Pons (tissue), 1 donor: Measurements from ENCODE around the gene SOX5.

Experiments used
- DNase-seq: peaks from one replicate; pipeline ENCODE4 v3.0.0-alpha.2; 2016; ENCODE audit warnings: low spot score

Gene SOX5

DNA sequence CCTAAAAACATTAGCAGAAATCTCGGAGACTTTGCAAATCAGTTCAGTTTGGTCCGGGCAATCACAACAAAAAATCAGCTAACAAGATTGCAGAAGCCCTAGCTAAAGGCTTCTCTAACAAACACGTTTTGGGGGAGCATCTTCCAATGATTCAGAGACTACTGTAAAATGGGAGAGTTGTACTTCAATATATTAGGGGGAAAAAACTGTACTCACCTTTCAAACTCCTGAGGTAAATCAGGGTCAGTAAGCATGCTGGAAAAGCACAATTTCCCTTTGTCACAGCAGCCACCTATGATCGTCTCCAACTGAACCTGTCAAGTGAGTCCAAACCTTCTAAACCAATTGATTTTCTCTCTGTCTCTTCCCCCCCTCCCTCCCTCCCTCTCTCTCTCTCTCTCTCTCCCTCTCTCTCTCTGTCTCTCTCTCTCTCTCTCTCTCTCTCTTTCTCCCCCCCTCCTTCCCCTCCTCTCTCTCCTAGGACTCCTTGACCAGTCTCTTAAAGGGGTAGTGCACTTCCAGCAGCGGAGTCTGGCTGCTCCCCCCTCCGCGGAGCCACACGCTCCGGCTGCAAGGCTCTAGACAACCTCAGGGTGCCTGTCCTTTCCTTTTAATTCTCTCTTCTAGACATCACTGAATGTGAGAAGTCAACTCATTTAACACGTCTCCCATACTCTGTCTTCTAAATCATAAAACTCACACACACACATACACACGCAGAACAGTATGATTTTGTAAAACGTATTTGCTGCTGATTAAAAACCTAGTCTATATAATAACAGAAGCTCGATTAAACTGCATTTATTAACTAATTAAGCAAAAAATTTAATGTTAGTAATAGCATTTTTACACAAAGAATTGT is at the start of gene SOX5:
Gene SOX5 (minus strand): TSS at position 323 of the 862 bp plus-strand sequence. CDS start 69 bp downstream, at position 254.
- peak; percentile 64 for DNase-seq

DNA sequence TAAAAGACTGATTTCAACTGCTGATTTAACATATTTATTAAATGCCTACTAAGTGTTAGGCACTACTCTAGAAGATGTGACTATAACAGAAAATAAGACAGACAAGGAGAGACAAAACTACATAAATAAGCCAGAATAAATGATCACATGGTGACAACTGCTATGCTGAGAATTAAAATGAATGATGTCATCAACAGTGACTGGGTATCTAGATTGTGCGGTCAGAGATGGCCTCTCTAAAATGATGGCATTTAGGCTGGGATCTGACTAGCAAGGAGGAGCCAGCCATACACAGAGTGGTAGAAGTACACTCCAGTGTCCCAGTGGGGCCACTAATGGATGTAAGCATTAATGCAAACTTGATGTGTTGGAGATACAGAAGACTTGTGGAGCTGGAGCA is 37.6 kb upstream of the SOX5 start:
- DNase-seq: no peak

DNA sequence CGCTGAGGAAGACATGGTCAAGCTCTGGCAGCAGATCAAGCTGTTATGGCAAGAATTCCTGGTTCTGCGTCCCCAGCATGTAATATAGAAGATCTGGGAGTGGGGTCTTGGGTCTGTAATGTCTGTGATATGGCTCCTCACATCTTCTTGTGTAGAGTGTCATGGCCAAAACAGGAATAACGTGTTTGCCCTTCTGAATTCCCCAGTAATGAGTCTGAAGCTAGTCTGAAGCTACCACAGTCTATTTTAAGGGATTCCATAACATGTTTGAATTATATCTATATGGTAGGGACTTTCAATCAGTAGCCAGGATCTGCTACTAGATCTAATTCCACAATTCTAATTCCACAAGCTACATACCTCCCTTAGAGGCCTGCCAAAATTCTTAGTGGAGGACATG is 31.4 kb upstream of the SOX5 start:
- DNase-seq: no peak

DNA sequence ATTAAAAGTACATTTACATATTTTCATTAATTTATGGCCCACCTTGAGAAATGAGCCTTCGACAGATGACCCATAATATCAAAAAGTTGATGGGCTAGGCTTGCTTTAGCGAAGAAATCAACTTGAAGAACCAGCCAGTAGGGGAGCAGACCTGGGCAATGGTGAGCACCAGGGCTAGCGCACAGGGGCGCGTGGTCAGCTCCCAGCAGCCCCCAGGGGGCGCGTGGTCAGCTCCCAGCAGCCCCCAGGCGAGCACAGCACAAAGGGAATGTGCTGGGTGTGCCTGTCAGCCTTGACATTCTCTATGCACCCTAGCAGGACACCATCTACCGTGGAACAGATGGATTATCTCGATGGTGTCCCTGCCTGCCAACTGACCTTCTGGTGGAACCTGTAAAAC is 15.3 kb upstream of the SOX5 start:
- DNase-seq: no peak

DNA sequence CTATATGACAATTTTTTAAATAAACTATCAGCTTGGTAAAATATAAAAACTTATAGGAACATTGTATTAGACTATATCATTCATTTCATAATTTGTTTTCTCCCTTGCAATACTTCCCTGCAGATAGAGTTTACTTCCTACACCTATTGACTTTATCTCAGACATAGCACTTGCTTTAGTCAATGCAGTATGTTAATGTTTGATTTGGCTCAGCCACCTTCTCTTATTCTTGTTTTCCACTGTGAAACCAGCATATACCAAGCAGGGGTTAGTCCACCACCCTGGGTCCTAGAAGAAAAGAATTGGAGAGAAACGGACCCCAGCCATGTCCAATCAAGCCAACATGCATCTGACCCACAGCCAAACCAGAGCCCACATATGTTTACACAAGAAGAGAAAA is 10.4 kb upstream of the SOX5 start:
- DNase-seq: no peak

DNA sequence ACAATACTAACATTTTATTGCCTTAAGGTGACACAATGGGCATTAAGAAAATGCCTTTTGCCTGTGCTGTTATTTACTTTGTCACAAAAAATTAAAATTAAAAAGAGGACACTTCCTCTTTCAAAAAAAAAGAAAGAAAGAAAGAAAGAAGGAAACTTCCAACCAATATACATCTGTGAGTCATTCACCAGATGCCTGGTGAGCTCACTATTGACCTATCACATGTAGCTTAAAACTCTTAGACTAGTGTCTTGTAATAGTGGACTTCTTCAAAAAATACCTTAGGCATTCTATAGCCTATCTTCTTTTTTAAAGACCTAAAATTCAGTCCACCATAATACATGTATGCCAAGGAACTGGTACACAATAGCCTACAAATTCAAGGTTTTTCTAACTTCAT is 4.9 kb upstream of the SOX5 start:
- DNase-seq: no peak

DNA sequence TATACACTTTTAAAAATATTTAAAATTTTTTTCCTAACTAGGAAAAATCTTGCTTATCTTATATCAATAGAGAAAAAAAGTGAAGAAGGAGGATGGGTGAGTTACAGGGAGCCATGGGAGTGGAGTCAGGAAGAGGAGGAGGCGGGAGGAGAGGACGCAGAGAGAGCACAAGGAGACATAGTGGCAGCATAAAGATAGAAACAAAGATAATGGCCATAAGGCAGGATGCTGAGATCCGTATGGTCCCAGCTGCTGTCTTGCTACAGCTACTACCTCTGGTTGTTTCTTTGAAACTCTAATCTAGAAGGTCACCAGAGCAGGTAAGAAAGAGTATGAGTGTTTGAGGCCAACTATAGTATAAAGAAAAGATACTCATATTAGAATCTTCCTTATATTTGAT is 2.6 kb upstream of the SOX5 start:
- no peak for DNase-seq

DNA sequence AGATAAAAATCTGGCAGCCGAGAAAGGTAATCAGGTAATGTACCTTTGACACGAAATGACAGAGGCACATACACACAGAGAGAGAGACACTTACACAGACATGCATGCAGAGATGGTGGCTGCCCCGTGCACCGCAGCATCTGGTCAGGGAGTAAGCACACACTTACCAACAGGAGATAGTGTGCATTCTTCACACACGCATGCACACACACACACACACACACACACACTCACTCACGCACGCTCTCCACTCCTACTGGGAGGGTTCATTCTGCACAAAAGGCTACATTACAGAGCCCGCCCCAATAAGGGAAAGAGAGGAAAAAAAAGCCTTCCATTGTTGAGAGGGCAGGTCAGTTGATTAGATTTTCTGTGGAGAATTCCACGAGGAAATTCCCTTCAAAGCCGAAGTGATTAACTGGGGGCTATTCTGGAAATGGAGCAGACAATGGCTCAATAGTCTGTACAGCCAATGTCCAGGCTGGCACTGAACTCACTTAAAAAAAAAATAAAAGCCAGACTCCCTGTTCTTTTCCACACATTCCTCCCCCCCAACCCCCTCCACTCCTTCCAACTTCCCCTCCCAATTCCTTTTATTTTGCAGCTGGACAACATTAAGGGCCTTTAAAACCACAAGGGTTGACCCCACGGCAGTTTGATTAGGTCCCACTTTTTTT is 1.4 kb upstream of the SOX5 start:
- peak; percentile 35 for DNase-seq

DNA sequence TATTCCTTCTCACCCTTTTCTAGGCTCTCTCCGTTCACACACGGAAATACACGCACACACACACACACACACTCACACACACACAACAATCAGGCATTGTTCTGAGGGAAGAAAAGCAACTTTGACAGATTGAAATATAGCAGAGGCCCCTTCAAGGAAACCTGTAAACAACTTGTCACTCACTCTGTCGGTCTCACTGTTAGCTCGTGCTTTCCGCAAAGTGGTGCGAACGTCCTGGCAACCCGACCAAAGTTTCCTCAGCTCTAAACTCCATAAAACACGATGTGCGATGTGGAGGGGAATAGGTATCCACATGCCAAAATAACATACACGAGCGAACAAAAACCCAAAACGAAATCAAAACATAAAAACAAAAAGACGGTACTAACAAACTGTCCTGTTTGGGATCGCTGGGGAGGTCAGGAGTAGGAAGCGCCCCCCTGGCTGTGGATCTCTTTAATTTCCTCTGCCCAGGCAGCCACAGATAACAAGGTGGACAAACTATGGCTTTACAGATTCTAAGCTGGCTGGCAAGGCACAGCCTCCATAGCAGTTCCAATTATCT is 822 bp upstream of the SOX5 start:
- peak; percentile 30 for DNase-seq

DNA sequence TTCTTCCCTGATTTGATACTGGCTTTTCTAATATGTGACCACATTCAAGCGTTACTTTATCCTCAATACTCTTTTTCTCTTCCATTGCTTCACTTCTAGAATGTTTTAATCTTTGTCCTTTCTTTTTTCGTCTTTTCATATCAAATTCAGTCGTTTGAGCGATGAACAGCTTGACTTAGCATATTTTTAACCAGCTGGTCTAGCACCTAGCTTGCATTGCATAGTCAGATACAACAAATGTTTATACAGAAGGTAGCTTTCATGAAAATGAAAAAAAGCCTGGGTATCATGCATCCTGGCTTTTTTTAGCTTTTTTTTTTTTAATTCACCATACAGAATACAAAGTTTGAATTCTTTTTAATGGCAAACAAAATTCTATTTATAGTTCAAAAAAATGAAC is 1.2 kb downstream of the SOX5 start:
- DNase-seq: no peak

DNA sequence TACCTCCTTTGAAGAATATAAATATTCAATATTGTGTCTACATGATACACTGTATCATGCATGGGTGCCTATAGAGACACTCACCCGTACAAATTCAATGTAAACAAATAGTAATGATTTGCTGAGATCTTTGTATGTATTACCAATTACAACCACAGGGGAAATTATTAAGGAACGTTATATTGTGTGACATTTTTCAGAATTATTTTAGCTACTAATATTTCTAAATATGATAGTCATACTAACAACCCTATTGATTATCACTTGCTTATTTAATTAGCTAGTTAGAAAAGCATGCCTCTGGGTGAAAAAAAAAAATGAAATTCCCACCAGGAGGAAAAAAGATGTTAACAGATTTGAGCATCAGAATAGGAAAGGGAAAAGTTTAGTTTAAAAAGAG is 2.1 kb downstream of the SOX5 start:
- no peak for DNase-seq

DNA sequence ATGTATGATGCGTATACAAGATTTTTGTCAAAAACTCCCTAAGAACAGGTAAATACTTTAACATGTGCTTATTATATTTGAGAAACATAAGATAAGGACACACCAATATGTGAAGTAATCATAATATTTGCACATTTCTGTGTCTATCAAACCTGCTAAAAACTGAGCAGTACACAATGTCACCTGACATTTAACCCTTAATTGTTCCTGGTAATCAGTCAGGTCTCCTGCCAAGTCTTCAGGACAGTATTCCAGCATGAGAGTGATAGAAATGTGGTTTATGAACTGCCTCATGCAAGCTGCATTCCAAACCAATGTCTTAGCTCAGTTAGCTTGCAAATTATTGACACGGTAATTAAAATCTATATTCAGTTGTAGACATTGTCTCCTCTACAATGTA is 4.2 kb downstream of the SOX5 start:
- DNase-seq: no peak

DNA sequence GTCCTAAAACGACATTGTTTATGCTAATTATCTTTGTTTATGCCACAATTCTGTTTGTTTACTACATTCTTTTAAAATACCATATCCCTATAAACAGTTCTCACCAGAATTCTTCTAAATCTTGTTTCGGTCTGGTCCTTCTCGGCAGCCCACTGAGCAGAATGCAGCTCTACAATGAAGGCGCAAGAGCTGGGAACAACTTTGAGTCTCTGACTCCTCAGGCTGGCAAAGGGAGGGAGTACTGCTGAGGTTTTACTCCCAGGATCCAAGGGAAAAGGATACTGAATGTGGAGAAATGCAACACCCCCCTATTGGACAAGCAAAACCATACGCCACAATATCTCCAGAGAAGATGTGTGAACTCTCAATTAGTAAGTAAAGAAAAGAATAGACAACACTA is 5.4 kb downstream of the SOX5 start:
- no peak for DNase-seq

DNA sequence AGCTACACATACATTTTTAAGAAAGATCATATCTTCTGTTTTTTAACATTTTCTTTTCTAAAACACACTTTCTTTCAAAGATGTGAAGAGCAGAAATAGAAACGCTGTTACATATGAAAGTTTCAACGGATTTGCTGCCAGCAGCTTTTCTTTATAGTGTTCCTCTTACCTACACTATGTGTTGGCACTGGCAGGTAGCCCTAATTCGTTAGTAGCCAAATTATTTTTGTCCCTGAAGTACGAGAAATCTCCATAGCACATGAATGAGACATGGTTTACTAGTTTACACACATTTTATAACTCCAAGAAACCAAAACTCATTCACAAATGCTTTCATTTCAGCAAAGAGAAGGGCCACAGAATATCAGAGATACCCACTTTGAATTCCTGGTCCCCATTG is 6.6 kb downstream of the SOX5 start:
- DNase-seq: no peak

DNA sequence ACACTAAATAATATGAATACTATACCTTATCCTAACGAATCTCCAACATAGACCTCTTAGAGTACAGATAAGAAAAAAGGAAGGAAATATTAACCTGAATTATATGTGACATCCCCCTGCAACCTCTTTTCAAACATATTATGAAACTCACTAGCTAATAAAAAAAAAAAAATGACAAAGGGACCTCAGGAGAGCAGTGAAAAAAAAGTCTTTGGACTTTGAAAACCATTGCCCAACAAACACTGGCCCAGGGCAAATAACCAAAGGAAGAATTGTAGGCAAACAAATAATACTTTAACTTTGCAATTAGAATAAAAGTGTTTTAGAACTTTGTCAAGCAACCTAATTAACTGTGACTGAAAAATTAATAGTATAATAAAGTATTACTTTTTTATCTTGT is 7.7 kb downstream of the SOX5 start:
- no peak for DNase-seq

DNA sequence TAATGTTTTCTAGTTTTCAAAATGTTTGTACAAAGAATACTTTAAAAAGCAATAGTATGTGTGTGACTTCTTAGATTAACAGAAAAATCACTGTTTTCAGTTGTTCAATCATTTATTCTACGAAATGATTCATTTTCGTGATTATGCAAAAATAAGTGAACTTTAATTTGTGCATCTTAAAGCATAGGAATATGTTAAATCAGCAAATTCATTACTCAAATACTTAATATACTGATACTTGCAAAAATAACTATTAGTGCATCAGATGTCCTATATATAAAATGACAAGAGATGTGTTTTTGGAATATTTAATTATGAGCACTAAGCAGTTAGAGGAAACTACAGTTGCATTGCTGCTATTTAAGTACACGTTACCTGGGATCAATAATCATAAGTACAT is 11.0 kb downstream of the SOX5 start:
- DNase-seq: no peak

DNA sequence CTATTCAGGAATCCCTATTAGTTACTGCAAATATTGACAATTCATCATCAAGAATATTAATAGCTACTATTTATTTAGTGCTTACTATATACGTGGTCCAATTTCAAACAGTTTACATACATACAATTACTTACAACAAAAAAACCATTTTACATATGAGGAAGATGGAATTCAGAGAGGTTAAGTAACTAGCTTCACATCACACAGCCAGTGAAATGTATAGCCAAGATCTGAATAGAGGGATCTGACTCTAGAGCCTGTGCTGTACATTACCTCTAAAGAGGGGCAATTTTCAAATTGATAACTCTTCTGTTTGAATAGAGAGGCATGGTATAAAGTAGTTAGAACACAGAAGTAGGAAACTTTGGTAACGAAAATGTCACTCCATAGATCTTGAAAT is 18.3 kb downstream of the SOX5 start:
- DNase-seq: no peak

DNA sequence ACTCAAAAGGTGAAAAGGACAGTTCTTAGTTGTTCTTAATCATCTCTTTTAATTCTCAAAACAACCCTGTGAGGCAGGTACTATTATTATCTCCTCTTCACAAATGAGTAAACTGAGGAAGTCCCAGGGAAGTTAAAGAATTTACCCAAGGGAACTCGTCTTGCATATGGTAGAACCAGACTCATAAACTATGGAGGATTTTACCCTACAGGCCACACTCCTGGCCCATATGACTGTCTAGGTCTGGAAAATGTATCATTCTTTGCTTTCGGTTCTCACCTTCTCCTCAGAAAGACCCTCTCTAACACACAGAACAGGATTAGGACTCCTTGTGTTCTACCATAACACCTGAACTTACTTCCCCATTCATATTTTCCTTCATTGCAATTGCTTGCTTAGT is 18.9 kb downstream of the SOX5 start:
- no peak for DNase-seq

DNA sequence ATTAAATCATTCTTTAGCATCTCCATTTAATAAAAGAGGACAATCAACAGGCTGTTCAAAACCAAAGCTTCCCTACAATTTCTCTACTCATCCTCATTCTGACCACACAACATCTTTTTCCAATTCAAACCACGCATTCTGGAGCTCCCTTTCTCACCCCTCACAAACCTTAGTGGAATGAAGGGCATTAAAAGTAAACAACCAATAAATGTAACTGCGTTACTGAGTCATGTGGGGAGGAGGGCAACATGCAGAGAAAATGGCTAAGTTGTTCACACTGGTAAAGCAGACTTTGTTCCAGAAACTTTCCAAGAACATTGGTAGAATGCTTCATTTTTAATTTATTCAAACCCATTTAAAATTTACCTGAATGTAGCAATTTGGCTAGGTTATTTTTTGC is 19.6 kb downstream of the SOX5 start:
- no peak for DNase-seq

DNA sequence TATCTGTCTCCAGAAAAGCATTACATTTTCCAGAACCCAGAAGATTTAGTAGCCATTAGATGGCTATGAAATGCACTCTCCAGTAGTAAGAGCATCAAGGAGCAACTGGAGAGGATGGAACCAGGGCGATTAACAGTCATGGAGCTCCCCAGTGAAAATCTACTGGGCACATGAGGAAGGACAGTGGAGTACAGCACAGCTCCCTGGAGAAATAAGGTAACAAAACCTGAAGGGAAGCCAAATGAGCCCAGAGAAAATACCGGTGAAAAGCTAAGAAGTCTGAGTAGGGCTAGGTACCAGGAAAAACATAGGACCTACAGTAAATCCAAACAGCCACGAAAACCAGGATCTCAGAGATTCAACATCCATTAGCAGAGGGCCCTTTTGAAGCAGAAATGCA is 21.6 kb downstream of the SOX5 start:
- DNase-seq: no peak

DNA sequence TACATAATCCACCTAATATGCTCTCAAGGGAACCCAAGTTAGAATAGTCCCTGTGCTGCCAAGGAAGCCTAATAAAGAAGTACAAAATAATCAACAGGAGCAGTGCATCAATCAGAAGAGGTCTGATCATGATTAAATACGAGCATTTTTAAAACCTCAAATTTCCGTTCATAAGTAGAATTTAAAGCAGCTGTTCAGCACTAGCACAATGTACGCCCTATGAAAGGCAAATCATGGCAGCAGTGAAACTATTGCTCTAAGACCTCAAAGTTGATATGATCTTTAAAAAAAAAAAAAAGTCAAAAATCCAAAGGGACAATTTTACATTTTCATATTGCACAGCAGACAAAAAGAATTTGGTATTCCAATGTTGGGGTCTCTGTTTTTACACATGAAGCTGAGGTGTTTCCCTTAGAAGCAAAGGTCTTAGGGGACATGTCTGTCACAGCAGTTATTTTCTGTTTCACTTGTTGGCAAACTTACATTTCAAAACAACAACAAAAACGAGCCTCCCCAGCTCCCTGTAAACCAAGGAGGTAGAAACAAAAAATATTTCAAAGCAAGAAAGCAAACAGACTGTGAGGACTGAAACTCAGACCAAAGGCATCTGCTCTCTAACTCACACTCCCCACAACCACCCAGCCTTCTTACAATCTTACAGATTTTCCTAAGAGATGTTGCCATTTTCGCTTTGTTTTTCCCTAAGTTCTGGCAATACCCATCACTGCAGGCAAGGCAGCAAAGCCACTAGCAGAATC is 28.2 kb downstream of the SOX5 start:
- DNase-seq: no peak

DNA sequence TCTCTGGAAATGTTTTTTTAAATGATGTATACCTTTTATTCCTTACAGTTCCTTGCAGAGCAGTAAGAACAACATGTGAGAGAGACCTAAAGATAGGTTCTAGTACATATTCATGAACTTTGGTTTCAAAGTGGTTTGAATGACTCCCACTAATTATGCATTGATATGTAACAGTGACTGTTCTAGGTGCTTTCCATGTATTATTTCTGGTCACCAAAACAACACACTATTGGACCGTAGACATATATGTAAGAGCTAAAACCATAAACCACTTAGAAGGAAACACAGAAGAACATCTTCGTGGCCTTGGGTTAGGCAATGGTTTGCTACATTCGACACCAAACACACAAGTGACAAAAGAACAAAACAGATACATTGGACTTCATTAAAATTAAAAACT is 37.9 kb downstream of the SOX5 start:
- DNase-seq: no peak

DNA sequence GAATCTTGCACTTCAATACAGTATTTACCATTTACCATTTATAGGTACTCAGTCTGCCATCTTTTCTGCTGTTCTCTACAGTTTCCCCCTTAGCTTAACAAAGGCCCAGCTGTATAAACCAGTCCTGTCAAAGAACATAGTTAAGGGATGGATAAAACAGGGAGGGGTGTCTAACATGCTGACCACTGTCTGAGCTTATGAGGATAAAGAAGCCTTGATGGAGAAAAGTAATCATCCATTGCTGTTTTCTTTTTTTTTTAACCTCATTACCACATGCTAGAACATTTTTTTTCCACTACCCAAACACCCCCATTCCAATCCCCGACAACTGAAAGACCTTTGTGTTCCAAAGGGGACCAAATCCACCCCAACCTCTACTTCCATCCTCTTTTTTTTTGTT is 39.9 kb downstream of the SOX5 start:
- no peak for DNase-seq
